NCI-H2227 (cell line): Measurements from ENCODE around the gene PROSER2.
A peak's percentile ranks its signal among the peaks of the same experiment; 100 is the strongest.

Experiments used
- DNase-seq: peaks from one replicate; lab custom pipeline; 2025; ENCODE audit not compliant: unreplicated experiment; lab: John Stamatoyannopoulos, UW

PROSER2 gene

GRCh38 chr10:11823122-11823988, at the start of gene PROSER2:
TSS of gene PROSER2 (plus strand) at chr10:11823356. CDS start at chr10:11852078, 28,722 bp downstream.
- peak; percentile 46 for DNase-seq

GRCh38 chr10:11773761-11774441, 49.3 kb upstream of the PROSER2 start:
- no peak for DNase-seq

- peak; percentile 39 for DNase-seq
These were observed 47.7 kb upstream of the PROSER2 start for GRCh38 chr10:11775412-11775811.

- DNase-seq = no peak
These were observed 47.1 kb upstream of the PROSER2 start for GRCh38 chr10:11776080-11776479.

- no peak for DNase-seq
These were observed 42.0 kb upstream of the PROSER2 start for GRCh38 chr10:11781114-11781513.

- DNase-seq = peak; percentile 65
These were observed 40.2 kb upstream of the PROSER2 start for GRCh38 chr10:11782793-11783557.

- DNase-seq = no peak
These were observed 39.6 kb upstream of the PROSER2 start for GRCh38 chr10:11783558-11783865.

GRCh38 chr10:11787374-11787773, 35.8 kb upstream of the PROSER2 start:
- no peak for DNase-seq

GRCh38 chr10:11787846-11788245, 35.3 kb upstream of the PROSER2 start:
- DNase-seq = no peak

GRCh38 chr10:11789306-11789705, 33.9 kb upstream of the PROSER2 start:
- no peak for DNase-seq

GRCh38 chr10:11789956-11790355, 33.2 kb upstream of the PROSER2 start:
- no peak for DNase-seq

- no peak for DNase-seq
These were observed 29.2 kb upstream of the PROSER2 start for GRCh38 chr10:11793762-11794479.

- no peak for DNase-seq
These were observed 28.6 kb upstream of the PROSER2 start for GRCh38 chr10:11794566-11794965.

GRCh38 chr10:11795101-11795920, 27.8 kb upstream of the PROSER2 start:
- no peak for DNase-seq

- DNase-seq = peak; percentile 7
These were observed 26.7 kb upstream of the PROSER2 start for GRCh38 chr10:11796474-11796873.

- DNase-seq = no peak
These were observed 25.9 kb upstream of the PROSER2 start for GRCh38 chr10:11797281-11797680.

GRCh38 chr10:11797847-11798633, 25.1 kb upstream of the PROSER2 start:
- no peak for DNase-seq

GRCh38 chr10:11798845-11799735, 24.1 kb upstream of the PROSER2 start:
- DNase-seq = no peak

- no peak for DNase-seq
These were observed 23.4 kb upstream of the PROSER2 start for GRCh38 chr10:11799736-11800080.
